Melanocyte of skin (primary cell): Measurements from ENCODE around the gene XAGE1B. TPM values are rescaled to one million over a fixed set of nuclear protein-coding genes. Genes with fewer than 3 reads are reported as not detected.

Experiments used
- small RNA-seq, 2 donors: library from RNA; depleted of rRNA; stranded (forward); fragments of <200 nt; gene quantifications; one replicate each; pipeline ENCODE3, GENCODE V24; 2012
- total RNA-seq, 2 donors: library from RNA; depleted of rRNA; stranded (reverse); fragments of >200 nt; gene quantifications; 2 replicates each; pipeline ENCODE4 v1.2.3, GENCODE V29; 2012

The XAGE1B gene, protein sequence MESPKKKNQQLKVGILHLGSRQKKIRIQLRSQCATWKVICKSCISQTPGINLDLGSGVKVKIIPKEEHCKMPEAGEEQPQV
- total RNA-seq, result not detected

DNA sequence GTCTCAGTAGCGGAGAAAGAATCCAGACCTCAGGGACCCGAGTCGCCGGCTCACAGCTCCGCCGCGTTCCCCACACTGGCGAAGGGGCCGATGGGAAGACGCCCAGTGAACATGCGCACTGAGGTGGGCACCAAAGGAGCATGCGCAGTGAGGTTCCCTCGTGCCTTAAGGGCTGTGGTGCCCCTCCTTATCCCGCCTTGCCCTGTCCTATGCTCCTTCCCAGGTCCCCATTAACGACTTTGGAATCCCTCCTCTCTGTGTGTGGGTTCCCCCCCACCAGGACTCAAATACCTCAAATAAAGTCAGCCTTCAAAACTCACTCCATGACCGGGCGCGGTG lies at the start of gene XAGE1B:
Gene XAGE1B, minus strand, starts transcription at position 77 of the 339 bp plus-strand sequence. CDS start 1,536 bp downstream, outside the sequence.

DNA sequence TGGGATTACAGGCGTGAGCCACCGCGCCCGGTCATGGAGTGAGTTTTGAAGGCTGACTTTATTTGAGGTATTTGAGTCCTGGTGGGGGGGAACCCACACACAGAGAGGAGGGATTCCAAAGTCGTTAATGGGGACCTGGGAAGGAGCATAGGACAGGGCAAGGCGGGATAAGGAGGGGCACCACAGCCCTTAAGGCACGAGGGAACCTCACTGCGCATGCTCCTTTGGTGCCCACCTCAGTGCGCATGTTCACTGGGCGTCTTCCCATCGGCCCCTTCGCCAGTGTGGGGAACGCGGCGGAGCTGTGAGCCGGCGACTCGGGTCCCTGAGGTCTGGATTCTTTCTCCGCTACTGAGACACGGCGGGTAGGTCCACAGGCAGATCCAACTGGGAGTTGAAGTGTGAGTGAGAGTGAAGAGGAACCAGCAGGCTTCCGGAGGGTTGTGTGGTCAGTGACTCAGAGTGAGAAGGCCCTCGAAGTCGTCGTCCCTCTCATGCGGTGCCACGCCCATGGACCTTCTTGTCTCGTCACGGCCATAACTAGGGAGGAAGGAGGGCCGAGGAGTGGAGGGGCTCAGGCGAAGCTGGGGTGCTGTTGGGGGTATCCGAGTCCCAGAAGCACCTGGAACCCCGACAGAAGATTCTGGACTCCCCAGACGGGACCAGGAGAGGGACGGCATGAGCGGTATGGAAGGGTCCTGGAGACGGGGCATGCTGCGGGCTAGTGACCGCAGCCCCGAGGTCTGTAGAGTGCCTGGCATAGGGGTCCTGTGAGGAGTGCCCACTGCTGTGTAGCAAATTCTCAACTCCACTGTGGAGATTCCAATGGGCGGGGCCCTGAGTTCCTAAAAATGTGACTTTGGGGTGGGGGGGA lies 21.1 kb downstream of the XAGE1B start, which contains the start of gene XAGE1A:
Gene XAGE1A, plus strand, starts transcription at position 264 of the 874 bp plus-strand sequence. CDS start 1,554 bp downstream, outside the sequence.

Small RNA genes within 50 kb of the gene (small RNA-seq; reads per million reads assigned to genes)
- gene BX510359.8, result 0 reads per million in 2 donors
- 0 reads per million in 2 donors for gene RBM22P7

Other genes with a start within 250 kb of the XAGE1B start
- gene XAGE2, start 148.0 kb downstream of the XAGE1B start, total RNA-seq, result not detected
- gene XAGE1A, start 21.3 kb downstream of the XAGE1B start, total RNA-seq, result not detected
- not detected for gene SSX7, start 137.8 kb upstream of the XAGE1B start, total RNA-seq
- not detected for gene SSX2, start 190.1 kb upstream of the XAGE1B start, total RNA-seq
- gene SSX2B, start 234.2 kb upstream of the XAGE1B start, total RNA-seq, result not detected